Measurements from ENCODE around the gene WEE1.

The WEE1 gene

DNA sequence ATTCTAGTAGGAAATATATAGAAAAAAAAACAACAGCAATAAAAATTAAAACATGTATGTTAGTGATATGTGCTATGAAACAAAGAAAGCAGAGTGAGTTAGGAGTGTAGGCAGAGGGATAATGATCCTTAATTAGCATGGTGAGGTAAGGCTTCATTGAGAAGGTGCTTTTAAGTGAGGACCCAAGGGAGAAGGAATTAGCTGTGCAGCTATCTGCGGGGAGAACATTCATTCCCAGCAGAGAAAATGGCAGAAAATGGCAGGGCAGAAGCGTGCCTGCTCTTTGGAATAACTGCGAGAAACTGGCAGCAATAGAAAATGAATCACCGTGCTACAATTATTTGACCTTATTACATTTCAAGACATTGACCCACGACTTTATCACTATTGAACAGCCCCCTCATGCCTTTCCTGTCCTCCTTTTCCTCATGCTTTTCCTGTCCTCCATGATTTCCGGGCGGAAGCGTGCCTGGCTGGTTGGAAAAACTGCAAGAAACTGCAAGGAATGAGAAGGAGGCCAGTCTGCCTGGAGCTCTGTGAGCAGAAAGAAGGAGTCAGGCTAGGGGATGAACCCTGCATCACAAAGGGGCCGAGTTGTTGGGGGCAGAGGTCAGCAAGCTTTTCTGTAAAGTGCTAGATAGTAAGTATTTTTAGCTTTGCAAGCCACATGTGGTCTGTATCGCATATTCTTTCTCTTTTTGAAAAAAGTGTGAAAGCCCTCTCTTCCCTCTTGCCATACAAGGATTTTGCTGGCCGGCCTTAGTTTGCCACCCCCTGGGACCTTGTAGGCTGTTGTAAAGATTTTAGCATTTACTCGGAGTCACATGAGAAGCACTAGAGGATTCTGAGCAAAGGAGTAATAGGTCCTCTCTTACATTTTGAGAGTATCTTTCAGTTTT lies 53.3 kb downstream of the WEE1 start:
- H3K9me3 ChIP-seq (ENCODE audit: insufficient read depth, low read length) = no peaks in the 10 kb centered on the region
- no peaks in the 10 kb centered on the region for H3K79me2 ChIP-seq (ENCODE audit: insufficient read depth, low read length)
- no peak overlapping the region for H2AFZ ChIP-seq (ENCODE audit: low read depth, low read length, severe bottlenecking)
- H3K9me2 ChIP-seq (replicated peaks; ENCODE audit: insufficient read depth, low read length) = no peaks in the 10 kb centered on the region
- peaks cover 13% of the 10 kb centered on the region for H3F3A ChIP-seq (ENCODE audit: insufficient read depth)
- 0 out of 2 replicates have a peak overlapping the region, but pooled peaks have one; percentile 2 for H3K9ac ChIP-seq (ENCODE audit: low read length)
- H3K4me3 ChIP-seq (ENCODE audit: insufficient read depth, low read length, poor library complexity, severe bottlenecking) = no peak overlapping the region
- no peaks in the 10 kb centered on the region for H3K27me3 ChIP-seq (ENCODE audit: low read length)
- TF ChIP-seq EZH2phosphoT487 (conservative IDR thresholded peaks at IDR 0.05; ENCODE audit: low read length) (no peak), CTCF (IDR thresholded peaks at IDR 0.05; ENCODE audit: insufficient read depth, low read length, poor library complexity, severe bottlenecking) (no peak)
- no peaks in the 10 kb centered on the region for H3K36me3 ChIP-seq (ENCODE audit: low read length)
- no peak overlapping the region for H3K27ac ChIP-seq (ENCODE audit: low read depth, low read length)
- peak overlapping the region; percentile 24 for H3K4me2 ChIP-seq (ENCODE audit: low read depth, low read length, poor library complexity, severe bottlenecking)
- H4K20me1 ChIP-seq (ENCODE audit: low read depth, low read length) = no peaks in the 10 kb centered on the region

DNA sequence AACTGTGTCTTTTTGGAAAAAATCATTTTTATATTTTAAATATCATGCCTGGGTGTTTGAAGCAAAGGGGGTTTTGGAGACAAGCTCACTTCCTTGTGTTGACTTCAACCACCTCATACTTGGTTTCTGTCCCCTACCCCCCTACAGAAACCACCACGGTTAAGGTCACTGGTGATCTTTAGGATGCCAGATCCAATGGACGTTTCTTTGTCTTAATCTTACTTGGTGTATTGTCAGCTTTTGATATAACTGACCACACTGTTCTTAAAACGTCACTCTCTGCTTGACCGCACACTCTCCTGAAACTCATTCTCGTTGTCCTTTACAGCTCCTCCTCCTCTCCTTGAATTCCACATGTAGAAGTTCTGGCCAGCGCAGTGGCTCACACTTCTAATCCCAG lies 55.6 kb downstream of the WEE1 start:
- H3K27ac ChIP-seq (ENCODE audit: low read depth, low read length) = no peak overlapping the region

GRCh38 chr11:9633679-9634078 lies 60.2 kb downstream of the WEE1 start:
- H4K20me1 ChIP-seq (ENCODE audit: low read depth, low read length) = no peaks in the 10 kb centered on the region
- H3K36me3 ChIP-seq (ENCODE audit: low read length) = peaks cover 8% of the 10 kb centered on the region; the same call in 1 of the 2 replicates
- no peaks in the 10 kb centered on the region for H3K9me2 ChIP-seq (replicated peaks; ENCODE audit: insufficient read depth, low read length)
- H3K27ac ChIP-seq (ENCODE audit: low read depth, low read length) = no peak overlapping the region
- no peaks in the 10 kb centered on the region for H3F3A ChIP-seq (ENCODE audit: insufficient read depth)
- H3K9ac ChIP-seq (ENCODE audit: low read length) = no peak overlapping the region
- H3K27me3 ChIP-seq (ENCODE audit: low read length) = no peaks in the 10 kb centered on the region
- no peak overlapping the region for H3K4me2 ChIP-seq (ENCODE audit: low read depth, low read length, poor library complexity, severe bottlenecking)
- H2AFZ ChIP-seq (ENCODE audit: low read depth, low read length, severe bottlenecking) = no peak overlapping the region
- no peak overlapping the region for H3K4me3 ChIP-seq (ENCODE audit: insufficient read depth, low read length, poor library complexity, severe bottlenecking)
- no peaks in the 10 kb centered on the region for H3K79me2 ChIP-seq (ENCODE audit: insufficient read depth, low read length)
- TF ChIP-seq EZH2phosphoT487 (conservative IDR thresholded peaks at IDR 0.05; ENCODE audit: low read length) = no peak
- no peak for TF ChIP-seq CTCF (IDR thresholded peaks at IDR 0.05; ENCODE audit: insufficient read depth, low read length, poor library complexity, severe bottlenecking)
- H3K9me3 ChIP-seq (ENCODE audit: insufficient read depth, low read length) = 0 out of 2 replicates have a peak, but pooled peaks cover 9% of the 10 kb centered on the region

More for the DNA sequence above, 55.6 kb downstream of the WEE1 start:
- no peak overlapping the region for H3K4me2 ChIP-seq (ENCODE audit: low read depth, low read length, poor library complexity, severe bottlenecking)
- H2AFZ ChIP-seq (ENCODE audit: low read depth, low read length, severe bottlenecking) = no peak overlapping the region
- no peaks in the 10 kb centered on the region for H3K9me2 ChIP-seq (replicated peaks; ENCODE audit: insufficient read depth, low read length)
- H3K79me2 ChIP-seq (ENCODE audit: insufficient read depth, low read length) = no peaks in the 10 kb centered on the region
- no peaks in the 10 kb centered on the region for H3K27me3 ChIP-seq (ENCODE audit: low read length)
- H3F3A ChIP-seq (ENCODE audit: insufficient read depth) = peaks cover 13% of the 10 kb centered on the region
- 0 out of 2 replicates have a peak, but pooled peaks cover 8% of the 10 kb centered on the region for H3K9me3 ChIP-seq (ENCODE audit: insufficient read depth, low read length)
- peaks cover 7% of the 10 kb centered on the region; the same call in 1 of the 2 replicates for H3K36me3 ChIP-seq (ENCODE audit: low read length)
- no peak overlapping the region for H3K4me3 ChIP-seq (ENCODE audit: insufficient read depth, low read length, poor library complexity, severe bottlenecking)
- no peak overlapping the region for H3K9ac ChIP-seq (ENCODE audit: low read length)
- H4K20me1 ChIP-seq (ENCODE audit: low read depth, low read length) = no peaks in the 10 kb centered on the region
- TF ChIP-seq EZH2phosphoT487 (conservative IDR thresholded peaks at IDR 0.05; ENCODE audit: low read length) = no peak
- no peak for TF ChIP-seq CTCF (IDR thresholded peaks at IDR 0.05; ENCODE audit: insufficient read depth, low read length, poor library complexity, severe bottlenecking)

Data from SU-DHL-6 (cell line).